H9 (cell line): ENCODE measurements around the gene DGKH. TPM values are rescaled to one million over a fixed set of nuclear protein-coding genes. Genes with fewer than 3 reads are reported as not detected.

Experiments
- DNase-seq: peaks from one replicate; pipeline ENCODE4 v3.0.0-alpha.2; 2017
- H2AFZ ChIP-seq: one replicate; pipeline ENCODE4 v1.6.1; 2013; ENCODE audit warnings: mild to moderate bottlenecking, low read length, control low read depth, moderate library complexity
- H2AK5ac ChIP-seq: 2 replicates; pipeline ENCODE4 v1.6.1; 2013; ENCODE audit warnings: low read length, control low read depth, mixed read lengths; ENCODE audit not compliant: insufficient read length
- H2BK120ac ChIP-seq: one replicate; pipeline ENCODE4 v1.6.1; 2013; ENCODE audit warnings: low read depth, mild to moderate bottlenecking, low read length, control low read depth, inconsistent platforms; ENCODE audit not compliant: poor library complexity, severe bottlenecking
- H2BK12ac ChIP-seq: 2 replicates; pipeline ENCODE4 v1.6.1; 2013; ENCODE audit warnings: low read length, control low read depth, mixed read lengths, low read depth; ENCODE audit not compliant: insufficient read length
- H2BK15ac ChIP-seq: 2 replicates; pipeline ENCODE4 v1.6.1; 2013; ENCODE audit warnings: low read depth, low read length, control low read depth
- H2BK20ac ChIP-seq: one replicate; pipeline ENCODE4 v1.6.1; 2013; ENCODE audit warnings: low read depth, mild to moderate bottlenecking, low read length, control low read depth, inconsistent platforms; ENCODE audit not compliant: poor library complexity, severe bottlenecking
- H2BK5ac ChIP-seq: 2 replicates; pipeline ENCODE4 v1.6.1; 2013; ENCODE audit warnings: low read length, control low read depth, mixed read lengths; ENCODE audit not compliant: insufficient read length
- H3K14ac ChIP-seq: 2 replicates; pipeline ENCODE4 v1.6.1; 2013; ENCODE audit warnings: low read length, control low read depth; ENCODE audit not compliant: insufficient read depth
- H3K18ac ChIP-seq: 2 replicates; pipeline ENCODE4 v1.6.1; 2013; ENCODE audit warnings: low read depth, mild to moderate bottlenecking, mixed read lengths, low read length, control low read depth; ENCODE audit not compliant: insufficient read length
- H3K23ac ChIP-seq: 2 replicates; pipeline ENCODE4 v1.6.1; 2013; ENCODE audit warnings: low read length, control low read depth, mixed read lengths, low read depth; ENCODE audit not compliant: insufficient read length
- H3K23me2 ChIP-seq: 2 replicates; pipeline ENCODE4 v1.6.1; 2013; ENCODE audit warnings: low read depth, mild to moderate bottlenecking, mixed read lengths, low read length, control low read depth; ENCODE audit not compliant: insufficient read length, poor library complexity, severe bottlenecking
- H3K27ac ChIP-seq: 2 replicates; pipeline ENCODE4 v1.5.1; 2013; ENCODE audit warnings: low read length, control low read depth, mixed read lengths, low read depth; ENCODE audit not compliant: insufficient read length
- H3K27me3 ChIP-seq: 2 replicates; pipeline ENCODE4 v1.6.1; 2013; ENCODE audit warnings: low read length, control low read depth, inconsistent platforms; ENCODE audit not compliant: insufficient read depth
- H3K4ac ChIP-seq: 2 replicates; pipeline ENCODE4 v1.6.1; 2013; ENCODE audit warnings: low read depth, mild to moderate bottlenecking, control low read depth, inconsistent platforms, low read length, moderate library complexity
- H3K4me1 ChIP-seq: 2 replicates; pipeline ENCODE4 v1.6.1; 2013; ENCODE audit warnings: low read length, control low read depth, inconsistent platforms; ENCODE audit not compliant: insufficient read depth
- H3K4me2 ChIP-seq: 2 replicates; pipeline ENCODE4 v1.6.1; 2013; ENCODE audit warnings: low read length, control low read depth, mixed read lengths; ENCODE audit not compliant: insufficient read length, insufficient read depth
- H3K56ac ChIP-seq: 2 replicates; pipeline ENCODE4 v1.6.1; 2013; ENCODE audit warnings: low read depth, mild to moderate bottlenecking, mixed read lengths, low read length, control low read depth; ENCODE audit not compliant: insufficient read length
- H3K79me1 ChIP-seq: 2 replicates; pipeline ENCODE4 v1.6.1; 2013; ENCODE audit warnings: low read depth, mild to moderate bottlenecking, moderate library complexity, low read length, control low read depth, inconsistent platforms; ENCODE audit not compliant: insufficient read depth, poor library complexity, severe bottlenecking
- H3K79me2 ChIP-seq: 2 replicates; pipeline ENCODE4 v1.6.1; 2013; ENCODE audit warnings: low read length, control low read depth, inconsistent platforms; ENCODE audit not compliant: insufficient read depth
- H3K9ac ChIP-seq: 2 replicates; pipeline ENCODE4 v1.6.1; 2013; ENCODE audit warnings: low read length, control low read depth, mixed read lengths; ENCODE audit not compliant: insufficient read length; ENCODE audit errors: extremely low read depth
- H3K9me3 ChIP-seq: one replicate; pipeline ENCODE4 v1.6.1; 2013; ENCODE audit warnings: low read depth, low read length, inconsistent platforms; ENCODE audit not compliant: control insufficient read depth
- H3T11ph ChIP-seq: one replicate; pipeline ENCODE4 v1.6.1; 2013; ENCODE audit warnings: mild to moderate bottlenecking, low read length, control low read depth, inconsistent platforms
- H4K20me1 ChIP-seq: one replicate; pipeline ENCODE4 v1.6.1; 2013; ENCODE audit not compliant: control insufficient read depth, insufficient read length, insufficient read depth
- H4K5ac ChIP-seq: 2 replicates; pipeline ENCODE4 v1.6.1; 2013; ENCODE audit warnings: low read depth, mild to moderate bottlenecking, mixed read lengths, low read length, control low read depth; ENCODE audit not compliant: insufficient read length
- H4K8ac ChIP-seq: replicated peaks from 2 replicates; pipeline ENCODE4 v1.6.1; 2013; ENCODE audit warnings: low read length, control low read depth, mixed read lengths, low read depth; ENCODE audit not compliant: insufficient read length
- H4K91ac ChIP-seq: 2 replicates; pipeline ENCODE4 v1.6.1; 2013; ENCODE audit warnings: low read depth, mild to moderate bottlenecking, moderate library complexity, mixed read lengths, low read length, control low read depth; ENCODE audit not compliant: insufficient read length
- H3K27ac Mint-ChIP-seq, 3 experiments: 2 replicates in 2 of 3; 3 replicates in 1 of 3; pipeline ENCODE4 v1.8.0; 2020 to 2021; ENCODE audit warnings: mixed read lengths in 3 of 3, mild to moderate bottlenecking in 1 of 3, moderate library complexity in 1 of 3
- H3K27me3 Mint-ChIP-seq: 2 replicates; pipeline ENCODE4 v1.8.0; 2021; ENCODE audit warnings: low read depth, mild to moderate bottlenecking, moderate library complexity, mixed read lengths
- H3K36me3 Mint-ChIP-seq, 3 experiments: 2 replicates in 2 of 3; 3 replicates in 1 of 3; pipeline ENCODE4 v1.8.0; 2020 to 2021; ENCODE audit warnings: low read depth in 3 of 3, mixed read lengths in 3 of 3; ENCODE audit not compliant: insufficient read depth in 1 of 3
- H3K4me1 Mint-ChIP-seq, 2 experiments: 2 replicates each; pipeline ENCODE4 v1.8.0; 2020; ENCODE audit warnings: mixed read lengths in 2 of 2
- H3K4me3 Mint-ChIP-seq, 2 experiments: 2 replicates in 1 of 2; 3 replicates in 1 of 2; pipeline ENCODE4 v1.8.0; 2020 to 2021; ENCODE audit warnings: mild to moderate bottlenecking in 2 of 2, mixed read lengths in 2 of 2, moderate library complexity in 1 of 2
- H3K9me3 Mint-ChIP-seq, 2 experiments: 2 replicates in 1 of 2; 3 replicates in 1 of 2; pipeline ENCODE4 v1.8.0; 2020; ENCODE audit warnings: mild to moderate bottlenecking in 2 of 2, mixed read lengths in 2 of 2, moderate library complexity in 1 of 2
- CTCF ChIP-seq: fragments of 200-600 bp; sonication (generic); conservative IDR thresholded peaks from 3 replicates; pipeline ENCODE4 v1.8.0; 2021; ENCODE audit warnings: antibody characterized with exemption, mild to moderate bottlenecking
- WGBS: extraction: QIAGEN DNeasy Blood & Tissue Kit; methylation state at CpG from one replicate; pipeline ENCODE4 v1.1.7; 2013; ENCODE audit warnings: missing lambda C conversion rate, low lambda C conversion rate, mixed read lengths; ENCODE audit not compliant: insufficient read length; ENCODE audit errors: extremely low coverage; 5-methylcytosine and 5-hydroxymethylcytosine counted together
- total RNA-seq: library from RNA; stranded (reverse); gene quantifications from 2 replicates; pipeline ENCODE4 v1.2.1, GENCODE V29; 2021

The DGKH gene
- total RNA-seq, 1 experiment from 2014 or later: 8.6 TPM

GRCh38 chr13:42116225-42116624, 67.8 kb downstream of the DGKH start:
- H3K79me2 ChIP-seq: no peaks in the 10 kb centered on the region

More at GRCh38 chr13:42116225-42116624, 67.8 kb downstream of the DGKH start:
- H3K27ac ChIP-seq: no peak overlapping the region
- no peak overlapping the region for H2BK20ac ChIP-seq
- H3K27ac Mint-ChIP-seq: no peak overlapping the region
- no peak for DNase-seq
- no peak overlapping the region for H3K18ac ChIP-seq
- no peak overlapping the region for H3K4me3 Mint-ChIP-seq
- TF ChIP-seq CTCF: no peak
- no peaks in the 10 kb centered on the region for H4K20me1 ChIP-seq
- H3K23me2 ChIP-seq: no peaks in the 10 kb centered on the region
- no peak overlapping the region for H3K4ac ChIP-seq
- no peak overlapping the region for H2AK5ac ChIP-seq
- no peak overlapping the region for H3T11ph ChIP-seq
- H3K4me1 Mint-ChIP-seq: peaks cover 10 to 13% of the 10 kb centered on the region in 2 experiments
- H2BK15ac ChIP-seq: no peak overlapping the region
- H4K8ac ChIP-seq: no peak overlapping the region
- H4K91ac ChIP-seq: no peak overlapping the region
- no peak overlapping the region for H4K5ac ChIP-seq
- no peak overlapping the region for H2BK12ac ChIP-seq
- WGBS: no CpG with 5 or more reads among the region's 2 CpGs
- H3K56ac ChIP-seq: no peak overlapping the region
- no peaks in the 10 kb centered on the region for H3K27me3 ChIP-seq
- H2AFZ ChIP-seq: no peak overlapping the region
- H3K9ac ChIP-seq: no peak overlapping the region
- H3K79me1 ChIP-seq: peaks cover 2% of the 10 kb centered on the region
- no peak overlapping the region for H2BK120ac ChIP-seq
- H3K9me3 ChIP-seq: no peaks in the 10 kb centered on the region
- no peak overlapping the region for H3K14ac ChIP-seq
- H3K4me2 ChIP-seq: no peak overlapping the region
- H2BK5ac ChIP-seq: no peak overlapping the region
- no peaks in the 10 kb centered on the region for H3K9me3 Mint-ChIP-seq
- no peaks in the 10 kb centered on the region for H3K27me3 Mint-ChIP-seq
- H3K36me3 Mint-ChIP-seq: no peaks in the 10 kb centered on the region
- no peaks in the 10 kb centered on the region; the same call in 1 of the 2 replicates for H3K4me1 ChIP-seq
- H3K23ac ChIP-seq: no peak overlapping the region
